Loucy (cell line): ENCODE data around the gene ARHGAP6.

Experiments used
- H2AFZ ChIP-seq: fragments of 200-600 bp; sonication (generic); 2 replicates; pipeline ENCODE4 v1.6.0; 2016; ENCODE audit warnings: antibody characterized with exemption, mild to moderate bottlenecking, low read length, moderate library complexity
- H3F3A ChIP-seq: fragments of 200-600 bp; 2 replicates; pipeline ENCODE4 v1.6.0; 2016; ENCODE audit warnings: antibody characterized with exemption, low read depth, mild to moderate bottlenecking
- H3K27me3 ChIP-seq: fragments of 200-600 bp; sonication (generic); 2 replicates; pipeline ENCODE4 v1.6.1; 2014; ENCODE audit warnings: low read length, mild to moderate bottlenecking; ENCODE audit not compliant: insufficient read depth, poor library complexity, severe bottlenecking
- H3K36me3 ChIP-seq: fragments of 200-600 bp; sonication (generic); 2 replicates; pipeline ENCODE4 v1.6.1; 2016; ENCODE audit warnings: low read length; ENCODE audit not compliant: insufficient read depth
- H3K4me1 ChIP-seq: fragments of 200-600 bp; sonication (generic); 2 replicates; pipeline ENCODE4 v1.5.1; 2014; ENCODE audit warnings: low read length, mild to moderate bottlenecking; ENCODE audit not compliant: insufficient read depth, poor library complexity, severe bottlenecking
- H3K4me2 ChIP-seq: fragments of 200-600 bp; sonication (generic); 2 replicates; pipeline ENCODE4 v1.6.0; 2014; ENCODE audit warnings: antibody characterized with exemption, low read length, low read depth, mild to moderate bottlenecking; ENCODE audit not compliant: poor library complexity, severe bottlenecking
- H3K4me3 ChIP-seq: fragments of 200-600 bp; sonication (generic); 2 replicates; pipeline ENCODE4 v1.5.1; 2014; ENCODE audit warnings: low read length, mild to moderate bottlenecking, mixed read lengths; ENCODE audit not compliant: poor library complexity, severe bottlenecking
- H3K79me2 ChIP-seq: fragments of 200-600 bp; sonication (generic); 2 replicates; pipeline ENCODE4 v1.6.1; 2014; ENCODE audit warnings: low read length; ENCODE audit not compliant: insufficient read depth
- H3K9ac ChIP-seq: fragments of 200-600 bp; sonication (generic); 2 replicates; pipeline ENCODE4 v1.6.0; 2014; ENCODE audit warnings: mild to moderate bottlenecking, low read depth, low read length, moderate library complexity; ENCODE audit not compliant: poor library complexity, severe bottlenecking
- H3K9me2 ChIP-seq: fragments of 200-600 bp; sonication (generic); replicated peaks from 2 replicates; pipeline ENCODE4 v1.6.1; 2016; ENCODE audit warnings: low read depth, low read length, mixed read lengths
- H3K9me3 ChIP-seq: fragments of 200-600 bp; sonication (generic); 2 replicates; pipeline ENCODE4 v1.6.1; 2014; ENCODE audit warnings: mild to moderate bottlenecking, antibody characterized with exemption, low read length, low read depth; ENCODE audit not compliant: insufficient read depth
- H4K20me1 ChIP-seq: fragments of 200-600 bp; sonication (generic); 2 replicates; pipeline ENCODE4 v1.6.0; 2014; ENCODE audit warnings: antibody characterized with exemption, low read length, mild to moderate bottlenecking; ENCODE audit not compliant: insufficient read depth, poor library complexity, severe bottlenecking
- EZH2phosphoT487 ChIP-seq: fragments of 200-600 bp; IDR thresholded peaks from 2 replicates; pipeline ENCODE4 v1.6.1; 2018; ENCODE audit warnings: antibody characterized with exemption, mild to moderate bottlenecking, moderate library complexity, borderline replicate concordance
- TF ChIP-seq, protein P1 (sequence below): fragments of 200-600 bp; sonication (generic); conservative IDR thresholded peaks from 2 replicates; pipeline ENCODE4 v1.5.1; 2014; ENCODE audit warnings: mild to moderate bottlenecking, antibody characterized with exemption, low read length

Gene ARHGAP6, protein sequence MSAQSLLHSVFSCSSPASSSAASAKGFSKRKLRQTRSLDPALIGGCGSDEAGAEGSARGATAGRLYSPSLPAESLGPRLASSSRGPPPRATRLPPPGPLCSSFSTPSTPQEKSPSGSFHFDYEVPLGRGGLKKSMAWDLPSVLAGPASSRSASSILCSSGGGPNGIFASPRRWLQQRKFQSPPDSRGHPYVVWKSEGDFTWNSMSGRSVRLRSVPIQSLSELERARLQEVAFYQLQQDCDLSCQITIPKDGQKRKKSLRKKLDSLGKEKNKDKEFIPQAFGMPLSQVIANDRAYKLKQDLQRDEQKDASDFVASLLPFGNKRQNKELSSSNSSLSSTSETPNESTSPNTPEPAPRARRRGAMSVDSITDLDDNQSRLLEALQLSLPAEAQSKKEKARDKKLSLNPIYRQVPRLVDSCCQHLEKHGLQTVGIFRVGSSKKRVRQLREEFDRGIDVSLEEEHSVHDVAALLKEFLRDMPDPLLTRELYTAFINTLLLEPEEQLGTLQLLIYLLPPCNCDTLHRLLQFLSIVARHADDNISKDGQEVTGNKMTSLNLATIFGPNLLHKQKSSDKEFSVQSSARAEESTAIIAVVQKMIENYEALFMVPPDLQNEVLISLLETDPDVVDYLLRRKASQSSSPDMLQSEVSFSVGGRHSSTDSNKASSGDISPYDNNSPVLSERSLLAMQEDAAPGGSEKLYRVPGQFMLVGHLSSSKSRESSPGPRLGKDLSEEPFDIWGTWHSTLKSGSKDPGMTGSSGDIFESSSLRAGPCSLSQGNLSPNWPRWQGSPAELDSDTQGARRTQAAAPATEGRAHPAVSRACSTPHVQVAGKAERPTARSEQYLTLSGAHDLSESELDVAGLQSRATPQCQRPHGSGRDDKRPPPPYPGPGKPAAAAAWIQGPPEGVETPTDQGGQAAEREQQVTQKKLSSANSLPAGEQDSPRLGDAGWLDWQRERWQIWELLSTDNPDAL (N-terminal part only)

DNA sequence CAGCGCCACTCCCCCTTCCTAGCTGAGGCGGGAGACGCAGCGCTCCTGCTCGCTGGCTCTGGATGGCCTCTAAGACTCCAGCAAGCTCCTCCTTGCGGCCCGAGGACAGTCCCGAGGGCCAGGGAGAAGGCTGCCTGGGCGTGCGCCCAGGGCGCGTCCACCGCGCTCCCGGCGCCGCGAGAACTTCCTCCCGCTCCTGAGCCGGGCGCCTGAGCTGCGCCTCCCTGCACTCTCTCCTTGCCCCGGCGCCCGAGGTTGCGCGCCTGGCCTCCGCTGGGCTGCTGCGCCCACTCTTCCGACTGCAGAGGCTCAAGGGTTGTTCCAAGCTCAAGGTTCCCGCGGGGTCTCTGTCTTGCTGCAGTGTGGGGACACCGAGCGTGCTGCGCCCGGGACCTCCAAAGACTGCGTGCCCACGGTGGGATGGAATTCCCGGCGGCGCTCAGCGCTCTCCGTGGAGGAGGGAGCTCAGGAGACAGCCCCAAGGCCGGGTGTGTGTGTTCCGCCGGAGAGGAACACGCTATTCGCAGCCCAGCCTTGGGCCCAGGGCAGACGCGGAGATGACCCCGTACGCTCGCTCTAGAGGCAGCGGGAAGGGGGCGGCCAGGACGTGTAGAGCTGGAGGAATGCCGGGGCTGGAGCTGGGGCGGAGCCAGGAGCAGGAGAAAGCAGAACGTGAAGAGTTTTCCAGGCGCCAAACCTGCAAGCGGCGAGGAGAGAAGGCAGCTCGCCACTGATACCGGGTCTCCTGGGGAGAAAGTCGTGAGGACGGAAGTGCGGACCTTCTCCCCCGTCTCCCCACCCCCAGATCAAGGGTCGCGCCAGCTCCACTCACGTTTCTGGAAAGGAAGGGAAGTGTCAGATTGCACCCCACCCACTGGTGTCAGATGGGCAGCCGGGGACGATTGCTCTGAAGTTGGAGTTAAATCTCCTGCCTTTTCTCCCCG, at the start of gene ARHGAP6:
Gene ARHGAP6 (minus strand): TSS at position 753 of the 944 bp plus-strand sequence. CDS start 1,092 bp downstream, outside the sequence.
- H3K36me3 ChIP-seq, result no peaks in the 10 kb centered on the region
- no peaks in the 10 kb centered on the region for H3K4me1 ChIP-seq
- no peak within 1 kb of the TSS for H2AFZ ChIP-seq
- TF ChIP-seq, protein P1, sequence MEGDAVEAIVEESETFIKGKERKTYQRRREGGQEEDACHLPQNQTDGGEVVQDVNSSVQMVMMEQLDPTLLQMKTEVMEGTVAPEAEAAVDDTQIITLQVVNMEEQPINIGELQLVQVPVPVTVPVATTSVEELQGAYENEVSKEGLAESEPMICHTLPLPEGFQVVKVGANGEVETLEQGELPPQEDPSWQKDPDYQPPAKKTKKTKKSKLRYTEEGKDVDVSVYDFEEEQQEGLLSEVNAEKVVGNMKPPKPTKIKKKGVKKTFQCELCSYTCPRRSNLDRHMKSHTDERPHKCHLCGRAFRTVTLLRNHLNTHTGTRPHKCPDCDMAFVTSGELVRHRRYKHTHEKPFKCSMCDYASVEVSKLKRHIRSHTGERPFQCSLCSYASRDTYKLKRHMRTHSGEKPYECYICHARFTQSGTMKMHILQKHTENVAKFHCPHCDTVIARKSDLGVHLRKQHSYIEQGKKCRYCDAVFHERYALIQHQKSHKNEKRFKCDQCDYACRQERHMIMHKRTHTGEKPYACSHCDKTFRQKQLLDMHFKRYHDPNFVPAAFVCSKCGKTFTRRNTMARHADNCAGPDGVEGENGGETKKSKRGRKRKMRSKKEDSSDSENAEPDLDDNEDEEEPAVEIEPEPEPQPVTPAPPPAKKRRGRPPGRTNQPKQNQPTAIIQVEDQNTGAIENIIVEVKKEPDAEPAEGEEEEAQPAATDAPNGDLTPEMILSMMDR, result no peak
- TF ChIP-seq EZH2phosphoT487, result no peak
- no peaks in the 10 kb centered on the region for H3F3A ChIP-seq
- no peaks in the 10 kb centered on the region for H4K20me1 ChIP-seq
- H3K9me3 ChIP-seq, result no peaks in the 10 kb centered on the region
- H3K4me2 ChIP-seq, result no peak within 1 kb of the TSS
- H3K9me2 ChIP-seq, result no peaks in the 10 kb centered on the region
- H3K9ac ChIP-seq, result no peak within 1 kb of the TSS
- H3K4me3 ChIP-seq, result no peak within 1 kb of the TSS
- no peaks in the 10 kb centered on the region for H3K79me2 ChIP-seq
- H3K27me3 ChIP-seq, result no peaks in the 10 kb centered on the region

DNA sequence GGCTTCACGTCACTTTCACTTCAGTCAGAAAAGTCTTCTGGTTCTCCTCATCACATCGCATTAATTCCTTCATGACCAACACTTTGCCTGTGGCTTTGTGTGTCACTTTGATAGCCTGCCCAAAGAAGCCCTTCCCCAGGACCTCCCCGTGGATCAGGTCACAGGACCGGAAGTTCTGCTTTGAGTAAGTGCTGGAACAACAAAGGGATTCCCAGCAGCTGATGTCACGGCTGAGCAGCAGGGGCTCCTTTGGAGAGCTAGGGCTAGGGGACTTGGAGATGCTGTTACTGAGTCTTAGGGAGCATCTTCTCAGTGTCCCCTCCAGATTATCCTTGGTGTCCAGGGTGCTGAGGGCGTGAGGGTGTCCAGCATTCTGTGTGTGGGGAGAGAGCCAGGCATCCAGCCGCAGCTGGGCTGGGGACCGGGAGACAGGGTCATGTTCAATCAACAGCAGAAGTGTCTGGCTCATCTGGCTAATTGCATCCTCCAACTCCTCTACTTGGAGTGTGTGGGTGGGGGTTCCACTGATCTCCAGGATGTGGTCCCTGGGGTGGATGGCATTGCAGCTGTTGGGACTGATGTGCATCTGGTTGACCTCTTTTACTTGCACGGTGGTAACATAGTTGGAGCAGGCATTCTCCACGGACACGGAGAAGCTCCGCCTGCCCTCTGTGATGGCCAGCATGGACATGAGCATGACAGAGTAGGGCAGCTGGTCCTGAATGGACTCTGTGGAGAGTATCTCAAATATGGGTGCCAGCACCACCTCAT, 39.2 kb upstream of the ARHGAP6 start:
- Histone ChIP-seq H2AFZ (no peak overlapping the region), H3K79me2 (no peaks in the 10 kb centered on the region), H3K4me1 (no peaks in the 10 kb centered on the region), H3K36me3 (no peaks in the 10 kb centered on the region), H3K9ac (no peak overlapping the region), H3F3A (no peaks in the 10 kb centered on the region), H4K20me1 (no peaks in the 10 kb centered on the region), H3K4me3 (no peak overlapping the region), H3K4me2 (no peak overlapping the region), H3K9me2 (no peaks in the 10 kb centered on the region), H3K27me3 (no peaks in the 10 kb centered on the region), H3K9me3 (no peaks in the 10 kb centered on the region)
- TF ChIP-seq, protein P1, result no peak
- TF ChIP-seq EZH2phosphoT487, result no peak
